ENCODE results near the gene ISX. TPM values are rescaled to one million over a fixed set of nuclear protein-coding genes. Genes with fewer than 3 reads are reported as not detected.

The ISX gene
- total and polyA plus RNA-seq, 2 of the 13 experiments (the other 11 are each of a cell fraction or from before 2014, with no cell fraction given) = 1.4 to 1.8 TPM

- intact Hi-C loops (cut with micrococcal nuclease; ENCODE audit: unreplicated experiment) = no loop called here
- Histone ChIP-seq H3K4me3 (replicated peaks in 1 of 3; ENCODE audit: insufficient read depth in 1 of 3, low read depth in 2 of 3, low read length in 3 of 3) (no peak overlapping the region), H4K20me1 (ENCODE audit: insufficient read depth, low read length) (no peaks in the 10 kb centered on the region), H3K27ac (ENCODE audit: extremely low read length, insufficient read depth, low read length) (no peak overlapping the region), H3K4me1 (ENCODE audit: insufficient read depth, low read length) (no peaks in the 10 kb centered on the region), H3K79me2 (ENCODE audit: insufficient read depth, low read length) (no peaks in the 10 kb centered on the region), H3K27me3 (ENCODE audit: control insufficient read depth in 1 of 2, insufficient read depth in 2 of 2, low read length in 2 of 2) (no peaks in the 10 kb centered on the region; a peak in 1 of 5 replicates), H3K4me2 (ENCODE audit: low read depth, low read length) (no peak overlapping the region), H3K36me3 (replicated peaks in 1 of 2; ENCODE audit: control insufficient read depth in 1 of 2, insufficient read depth in 2 of 2, low read length in 2 of 2) (no peaks in the 10 kb centered on the region), H3K9ac (ENCODE audit: insufficient read depth, low read depth, low read length) (no peak overlapping the region), H2AFZ (ENCODE audit: low read length) (no peak overlapping the region), H3K9me3 (ENCODE audit: low read length) (no peaks in the 10 kb centered on the region)
- in situ Hi-C loops (cut with HindIII; ENCODE audit: extremely low pct_ligation_motif_present, low pct_unique_long_range_greater_than_20kb) = no loop called here
- POLR2A ChIA-PET = no interaction called here
- FAIRE-seq (no peak), ATAC-seq (no peak), DNase-seq (ENCODE audit: low spot score) (no peak)
- CTCF ChIA-PET (ENCODE audit: low intra/inter-chr PET ratio, low total read pairs) = no interaction called here
- WGBS (ENCODE audit: low lambda C conversion rate) = 49% methylated on average over 5 of the region's 5 CpGs
- no TSS peak for BruUV-seq (replicated peaks)
- TF ChIP-seq PAF1 (CRISPR knock-in tag; IDR thresholded peaks at IDR 0.05) (no peak), FOXA1 (IDR thresholded peaks at IDR 0.05) (no peak), FOXA1 (CRISPR knock-in tag; IDR thresholded peaks at IDR 0.05) (no peak), NR2F6 (IDR thresholded peaks at IDR 0.05) (no peak), NR2F6 (CRISPR knock-in tag; IDR thresholded peaks at IDR 0.05) (no peak), ZSCAN20 (CRISPR knock-in tag; IDR thresholded peaks at IDR 0.05; ENCODE audit: borderline replicate concordance) (no peak), SALL1 (CRISPR knock-in tag; IDR thresholded peaks at IDR 0.05) (no peak), POLR2AphosphoS5 (IDR thresholded peaks at IDR 0.05; ENCODE audit: low read depth, low read length) (no peak), PRDM4 (CRISPR knock-in tag; IDR thresholded peaks at IDR 0.05; ENCODE audit: borderline replicate concordance) (no peak), NKX3-1 (CRISPR knock-in tag; IDR thresholded peaks at IDR 0.05) (no peak), FOXK2 (IDR thresholded peaks at IDR 0.05) (no peak), ZNF136 (CRISPR knock-in tag; IDR thresholded peaks at IDR 0.05; ENCODE audit: low read depth) (no peak), EEA1 (CRISPR knock-in tag; IDR thresholded peaks at IDR 0.05; ENCODE audit: borderline replicate concordance) (no peak), ZNF10 (CRISPR knock-in tag; IDR thresholded peaks at IDR 0.05; ENCODE audit: borderline replicate concordance, low read depth) (no peak), HNF1B (CRISPR knock-in tag; IDR thresholded peaks at IDR 0.05) (no peak), ZNF781 (CRISPR knock-in tag; IDR thresholded peaks at IDR 0.05; ENCODE audit: borderline replicate concordance, not compliant biosample characterization) (no peak), ZNF646 (CRISPR knock-in tag; IDR thresholded peaks at IDR 0.05) (no peak), ZNF530 (CRISPR knock-in tag; IDR thresholded peaks at IDR 0.05; ENCODE audit: low read depth) (no peak)
Observed at GRCh38 chr22:35135165-35135564, 69.2 kb downstream of the ISX start.
